Skeletal muscle cell (primary cell): ENCODE measurements around the gene AKR1E2.

Experiments used
- DNase-seq: peaks from one replicate; pipeline ENCODE4 v3.0.0-alpha.2; 2010; ENCODE audit warnings: low read depth
- H3K4me3 ChIP-seq: 2 replicates; pipeline ENCODE4 v1.5.1; 2011; ENCODE audit warnings: low read depth, mild to moderate bottlenecking, control low read depth, low read length, moderate library complexity

Gene AKR1E2

DNA sequence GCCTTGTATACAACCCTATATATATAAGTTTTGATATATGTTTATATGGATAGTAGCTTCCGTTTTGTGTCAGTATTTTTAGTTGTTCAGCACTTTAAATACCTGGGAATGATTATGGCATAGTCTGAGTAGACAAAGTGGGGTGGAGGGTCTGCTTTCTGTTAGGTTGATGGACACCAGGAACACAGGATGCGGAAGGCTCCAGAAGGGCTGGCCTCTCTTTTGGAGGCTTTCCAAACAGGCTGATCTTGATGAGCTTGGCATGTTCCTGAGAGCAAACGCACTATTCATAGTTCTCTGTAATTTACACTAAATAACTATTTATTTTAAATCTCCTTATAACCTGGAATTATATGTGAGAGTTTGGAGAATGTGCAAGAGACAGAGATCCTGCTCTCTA lies 12.7 kb downstream of the AKR1E2 start:
- no peak for DNase-seq
- no peak overlapping the region for H3K4me3 ChIP-seq

DNA sequence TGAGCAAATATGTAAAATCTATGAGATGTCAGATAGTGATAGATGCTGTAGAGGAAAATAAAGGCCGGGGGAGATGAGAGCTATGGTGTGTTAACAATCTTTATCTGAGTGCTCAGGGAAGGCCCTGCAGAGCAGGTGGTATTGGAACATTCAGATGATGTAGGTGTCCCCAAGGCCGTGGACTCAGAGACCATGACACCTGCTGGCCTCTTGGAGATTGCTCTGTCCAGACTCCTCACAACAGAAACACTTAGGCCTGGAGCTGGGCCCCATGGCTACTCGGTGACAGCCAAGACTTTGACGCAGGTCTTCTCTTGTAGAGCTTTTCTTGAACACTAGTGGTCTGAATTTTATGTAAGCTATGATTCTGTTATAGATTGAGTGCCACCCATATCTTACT lies 13.3 kb downstream of the AKR1E2 start:
- H3K4me3 ChIP-seq: no peak overlapping the region
- no peak for DNase-seq

DNA sequence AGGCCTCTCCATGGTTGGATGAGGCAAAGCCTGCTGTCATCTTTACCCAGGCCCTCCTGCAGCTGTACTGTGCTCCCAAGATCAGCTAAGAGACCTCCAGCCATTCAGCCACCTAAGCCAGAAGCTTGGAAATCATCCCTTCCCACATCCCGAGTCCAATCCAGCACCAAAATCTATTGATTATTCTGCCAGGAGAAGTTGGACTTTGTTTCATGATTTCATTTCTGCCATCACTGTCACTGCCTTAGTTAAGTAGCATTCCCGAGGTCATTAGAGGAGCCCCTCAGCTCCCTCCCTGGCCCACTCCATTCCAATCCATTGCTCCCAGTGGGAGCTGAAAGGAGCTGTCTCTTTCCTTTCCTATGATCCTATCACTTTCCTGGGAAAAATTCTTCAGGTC lies 14.1 kb downstream of the AKR1E2 start:
- no peak for DNase-seq
- H3K4me3 ChIP-seq: no peak overlapping the region

DNA sequence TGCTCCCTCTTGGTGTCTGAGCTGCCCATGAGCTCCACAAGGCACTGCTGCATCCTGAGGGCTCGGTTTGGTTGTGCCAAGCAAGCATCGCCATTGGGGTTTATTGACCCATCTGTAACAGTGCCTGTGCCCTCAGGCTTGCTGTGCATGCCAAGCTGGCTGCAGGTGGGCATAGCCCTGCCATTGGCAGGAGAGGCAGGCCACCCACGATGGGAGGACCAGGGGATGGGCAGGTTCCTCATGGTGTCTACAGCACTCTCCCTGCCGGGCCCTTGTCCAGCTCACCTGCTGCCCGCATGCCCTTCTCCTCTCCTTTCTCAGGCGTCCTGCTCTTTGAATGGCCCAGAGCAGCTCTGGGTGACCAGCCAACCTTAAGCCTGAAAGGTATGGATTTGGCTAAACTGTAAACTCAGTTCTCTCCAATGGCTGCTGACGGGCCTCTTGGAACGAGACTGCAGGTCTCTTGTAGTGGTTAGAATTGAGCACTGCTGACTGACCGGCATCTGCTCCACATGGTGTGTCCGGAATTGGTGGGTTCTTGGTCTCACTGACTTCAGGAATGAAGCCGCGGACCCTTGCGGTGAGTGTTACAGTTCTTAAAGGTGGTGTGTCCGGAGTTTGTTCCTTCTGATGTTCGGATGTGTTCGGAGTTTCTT lies 17.6 kb downstream of the AKR1E2 start:
- no peak for DNase-seq
- H3K4me3 ChIP-seq: no peak overlapping the region

DNA sequence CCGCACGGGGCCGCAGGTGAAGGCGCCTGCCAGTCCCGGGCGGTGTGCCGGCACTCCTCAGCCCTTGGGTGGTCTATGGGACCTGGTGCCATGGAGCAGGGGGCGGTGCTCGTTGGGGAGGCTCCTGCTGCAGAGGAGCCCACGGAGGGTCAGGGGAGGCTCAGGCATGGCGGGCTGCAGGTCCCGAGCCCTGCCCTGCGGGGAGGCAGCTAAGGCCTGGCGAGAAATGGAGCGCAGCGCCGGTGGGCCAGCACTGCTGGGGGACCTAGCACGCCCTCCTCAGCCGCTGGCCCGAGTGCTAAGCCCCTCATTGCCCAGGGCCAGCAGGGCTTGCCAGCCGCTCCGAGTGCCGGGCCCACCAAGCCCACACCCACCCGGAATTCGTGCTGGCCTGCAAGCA lies 18.9 kb downstream of the AKR1E2 start:
- no peak for DNase-seq
- no peak overlapping the region for H3K4me3 ChIP-seq

DNA sequence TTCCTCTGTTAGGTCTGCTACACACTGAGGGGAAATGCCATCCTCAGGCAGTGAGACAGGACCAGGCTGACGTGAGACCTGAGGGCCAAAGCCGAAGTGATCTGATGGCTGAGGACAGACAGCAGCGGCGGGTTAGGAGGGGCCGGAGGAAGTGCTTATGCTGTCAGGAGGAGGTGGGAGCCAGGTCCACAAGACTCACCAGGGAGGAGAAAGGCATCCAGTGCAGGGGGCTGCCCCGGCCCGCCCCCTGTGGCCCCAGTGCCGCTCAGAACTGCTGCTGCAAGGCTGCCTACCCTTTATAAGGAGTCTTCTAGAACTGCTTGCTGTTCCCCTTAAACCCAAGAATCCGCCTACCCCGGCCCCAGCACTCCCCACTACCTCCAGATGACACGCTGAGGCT lies 19.8 kb downstream of the AKR1E2 start:
- H3K4me3 ChIP-seq: no peak overlapping the region
- no peak for DNase-seq

DNA sequence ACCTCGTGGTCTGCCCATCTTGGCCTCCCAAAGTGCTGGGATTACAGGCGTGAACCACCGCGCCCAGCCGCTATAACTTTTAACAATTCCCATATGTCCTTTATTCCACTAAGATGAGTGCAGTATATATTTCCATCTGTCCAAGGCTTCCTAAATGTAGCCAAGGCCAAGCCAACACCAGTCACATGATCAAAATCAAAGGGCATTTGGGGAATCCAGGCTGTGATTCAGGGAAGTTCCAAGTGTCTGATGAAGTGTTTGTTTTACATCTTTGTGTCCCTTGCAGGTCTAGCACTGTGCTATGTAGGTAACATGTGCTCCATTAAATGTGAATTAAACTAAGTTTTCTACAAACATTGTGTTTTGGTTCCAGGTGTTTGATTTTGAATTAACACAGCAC lies 20.8 kb downstream of the AKR1E2 start:
- DNase-seq: no peak

DNA sequence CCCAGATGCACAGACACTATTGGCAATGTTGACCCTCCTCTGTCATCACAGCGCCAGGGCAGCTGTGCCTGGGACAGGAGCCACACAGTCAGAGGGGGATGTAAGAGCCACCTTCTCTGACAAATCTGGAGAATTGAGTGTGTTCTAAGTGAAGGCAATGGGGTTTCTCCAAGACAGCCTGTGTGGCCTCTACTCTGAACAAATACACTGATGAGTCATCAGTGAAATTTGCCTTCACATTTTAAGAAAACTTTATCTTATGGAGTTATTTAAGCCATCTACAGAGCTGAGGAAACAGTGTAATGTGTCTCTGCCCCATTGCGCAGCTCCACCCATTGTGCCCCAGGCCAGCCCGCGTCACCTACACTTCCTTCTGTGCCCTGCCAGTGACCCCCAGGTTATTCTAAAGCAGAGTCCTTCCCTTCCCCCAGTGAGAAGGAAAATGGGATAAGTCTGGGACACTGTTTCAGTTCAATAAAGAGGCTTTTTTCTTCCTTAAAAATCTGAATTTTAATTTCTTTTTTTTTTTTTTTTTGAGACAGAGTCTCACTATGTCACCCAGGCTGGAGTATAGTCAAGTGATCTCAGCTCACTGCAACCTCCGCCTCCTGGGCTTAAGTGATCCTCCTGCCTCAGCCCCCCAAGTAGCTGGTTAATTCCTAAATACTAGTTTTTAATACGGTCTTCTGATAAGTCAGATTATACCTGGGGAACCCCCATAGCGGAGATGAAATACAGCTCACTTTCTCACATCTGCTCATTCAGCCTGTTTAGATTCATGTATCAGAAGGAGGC lies 21.8 kb downstream of the AKR1E2 start:
- no peak overlapping the region for H3K4me3 ChIP-seq
- DNase-seq: peak; percentile 45

More for the DNA sequence above, 20.8 kb downstream of the AKR1E2 start:
- no peak overlapping the region for H3K4me3 ChIP-seq

DNA sequence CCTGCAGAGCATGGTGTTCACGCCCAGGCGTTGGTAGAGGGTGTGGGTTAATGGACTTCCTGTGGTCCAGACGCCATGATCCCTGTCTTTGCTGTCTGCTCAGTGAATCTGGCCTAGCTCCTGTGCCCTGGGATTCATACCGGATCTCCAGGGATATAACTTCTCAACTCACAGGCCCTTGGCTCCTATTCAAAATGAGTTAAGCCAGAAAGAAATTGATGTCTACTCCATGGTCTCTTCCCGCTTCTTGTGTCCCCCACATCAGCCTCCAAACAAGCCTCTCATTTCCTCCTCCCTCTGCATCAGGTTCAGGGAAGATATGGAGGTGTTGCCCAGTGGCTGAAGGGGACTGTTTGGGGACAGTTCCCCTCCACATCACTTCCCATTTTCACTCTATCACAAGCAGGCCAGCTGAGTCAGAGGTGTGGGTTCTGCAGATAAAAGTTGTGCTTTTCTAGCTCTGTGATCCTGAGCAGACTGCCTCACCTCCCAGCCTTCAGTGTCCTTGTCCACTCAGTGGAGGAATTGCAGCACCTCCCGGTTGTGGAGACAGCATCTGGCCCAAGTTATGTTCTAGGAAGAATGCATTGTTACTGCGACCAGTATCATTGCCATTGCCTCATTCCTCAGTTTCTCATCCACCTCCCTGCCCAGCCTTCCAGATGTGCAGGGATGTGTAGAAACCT lies 22.5 kb downstream of the AKR1E2 start:
- no peak overlapping the region for H3K4me3 ChIP-seq
- DNase-seq: no peak

DNA sequence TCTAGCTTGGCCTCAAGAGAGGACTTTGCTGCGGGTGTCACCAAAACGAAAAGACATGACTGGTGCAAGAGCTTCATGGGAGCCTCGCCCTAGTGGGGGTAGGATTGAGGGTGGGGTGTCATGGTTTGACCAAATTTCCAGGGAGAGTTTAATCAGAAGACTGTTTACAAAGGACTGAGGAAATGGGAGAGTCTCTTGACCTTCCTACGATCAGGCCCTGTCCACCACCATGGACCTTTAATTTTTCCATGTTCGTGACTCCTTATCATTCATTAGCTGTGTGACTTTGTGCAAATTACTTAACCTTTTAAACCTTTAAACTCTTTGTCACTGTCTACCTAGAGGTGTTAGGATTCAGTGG lies 23.0 kb downstream of the AKR1E2 start:
- no peak for DNase-seq
- H3K4me3 ChIP-seq: no peak overlapping the region

DNA sequence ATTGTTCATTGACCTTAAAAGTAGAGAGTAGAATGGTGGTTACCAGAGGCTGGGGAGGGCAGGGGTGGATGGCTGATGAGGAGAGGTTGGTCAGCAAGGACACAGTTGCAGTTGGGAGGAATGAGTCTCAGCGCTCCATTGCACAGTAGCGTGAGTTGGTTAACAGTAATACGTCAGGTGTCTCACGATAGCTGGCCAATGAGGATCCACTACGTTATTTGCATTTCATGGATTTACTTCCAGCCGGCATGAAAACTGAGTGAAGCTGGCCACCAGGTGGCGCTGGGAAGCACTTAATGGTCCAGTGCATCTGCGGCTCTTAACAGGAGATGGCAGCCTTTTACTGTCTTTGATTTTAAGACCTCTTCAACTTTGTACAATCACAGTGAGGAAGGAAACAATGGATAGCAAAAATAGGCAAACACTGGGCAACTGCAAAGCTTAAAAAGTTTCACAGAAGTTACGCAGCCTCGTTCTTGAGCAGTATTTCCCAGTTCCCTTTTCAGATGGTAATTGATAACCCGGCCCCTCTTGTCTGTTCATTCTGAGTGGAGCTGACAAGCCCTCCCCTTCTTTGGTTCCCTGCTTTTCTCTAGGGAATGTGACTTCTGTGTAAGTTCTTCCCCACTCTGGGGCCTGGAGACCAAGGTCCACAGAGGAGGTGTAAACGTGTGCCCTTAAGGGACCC lies 23.7 kb downstream of the AKR1E2 start:
- no peak overlapping the region for H3K4me3 ChIP-seq
- DNase-seq: peak; percentile 85

DNA sequence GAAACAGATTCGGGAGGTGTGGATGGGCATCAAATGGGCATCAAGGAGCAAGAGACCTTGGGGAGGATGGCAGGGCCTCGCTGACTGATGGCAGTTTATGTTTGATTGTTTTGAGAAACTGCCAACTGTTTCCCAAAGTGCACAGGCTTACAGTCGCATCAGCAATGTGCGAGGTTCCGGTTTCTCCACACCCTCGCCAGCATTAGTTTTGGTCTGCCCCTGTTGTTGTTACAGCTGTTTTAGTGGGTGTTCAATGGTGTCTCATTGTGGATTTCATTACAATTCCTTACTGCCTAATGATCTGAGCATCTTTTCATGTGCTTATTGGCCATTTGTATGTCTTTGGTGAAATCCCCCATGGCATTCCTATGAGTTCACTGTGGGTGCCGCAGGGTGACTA lies 24.4 kb downstream of the AKR1E2 start:
- no peak overlapping the region for H3K4me3 ChIP-seq
- DNase-seq: peak; percentile 39

DNA sequence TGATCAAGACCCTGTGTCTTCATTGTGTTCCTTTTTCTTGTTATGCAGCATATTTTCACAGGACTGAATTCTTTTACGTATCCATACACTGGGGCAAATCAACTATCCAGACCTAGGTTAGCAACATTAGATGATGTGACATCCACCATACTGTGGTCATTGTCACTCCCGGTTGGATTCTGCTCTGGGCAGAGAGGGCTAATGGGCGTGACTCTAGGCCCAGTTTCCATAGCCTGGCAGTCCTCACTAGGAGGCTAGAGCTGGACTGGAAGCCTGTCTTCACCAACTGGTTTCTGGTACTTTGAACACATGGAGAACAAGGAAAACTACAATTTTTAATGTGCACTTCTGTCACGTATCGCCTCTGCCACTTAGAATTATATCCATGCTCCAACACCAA lies 25.2 kb downstream of the AKR1E2 start:
- no peak overlapping the region for H3K4me3 ChIP-seq
- DNase-seq: no peak

DNA sequence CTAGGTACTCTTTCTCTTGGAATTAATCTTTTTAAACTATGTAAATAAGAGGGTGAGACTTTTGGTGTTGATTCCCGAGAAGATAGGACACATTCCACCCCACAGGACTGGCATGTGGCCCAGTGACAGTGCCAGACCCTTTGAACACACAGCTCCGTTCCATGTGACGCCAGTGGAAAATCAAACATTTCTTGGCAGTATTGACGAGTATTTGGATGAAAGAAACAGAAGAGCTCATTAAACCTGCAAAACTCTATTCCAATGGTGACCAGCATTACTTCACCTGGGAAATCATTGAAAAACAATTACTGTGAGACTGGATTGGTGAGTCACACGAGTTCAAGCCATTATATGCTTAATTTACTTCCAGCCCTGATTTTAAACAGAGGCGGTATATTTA lies 25.8 kb downstream of the AKR1E2 start:
- no peak overlapping the region for H3K4me3 ChIP-seq
- DNase-seq: no peak

DNA sequence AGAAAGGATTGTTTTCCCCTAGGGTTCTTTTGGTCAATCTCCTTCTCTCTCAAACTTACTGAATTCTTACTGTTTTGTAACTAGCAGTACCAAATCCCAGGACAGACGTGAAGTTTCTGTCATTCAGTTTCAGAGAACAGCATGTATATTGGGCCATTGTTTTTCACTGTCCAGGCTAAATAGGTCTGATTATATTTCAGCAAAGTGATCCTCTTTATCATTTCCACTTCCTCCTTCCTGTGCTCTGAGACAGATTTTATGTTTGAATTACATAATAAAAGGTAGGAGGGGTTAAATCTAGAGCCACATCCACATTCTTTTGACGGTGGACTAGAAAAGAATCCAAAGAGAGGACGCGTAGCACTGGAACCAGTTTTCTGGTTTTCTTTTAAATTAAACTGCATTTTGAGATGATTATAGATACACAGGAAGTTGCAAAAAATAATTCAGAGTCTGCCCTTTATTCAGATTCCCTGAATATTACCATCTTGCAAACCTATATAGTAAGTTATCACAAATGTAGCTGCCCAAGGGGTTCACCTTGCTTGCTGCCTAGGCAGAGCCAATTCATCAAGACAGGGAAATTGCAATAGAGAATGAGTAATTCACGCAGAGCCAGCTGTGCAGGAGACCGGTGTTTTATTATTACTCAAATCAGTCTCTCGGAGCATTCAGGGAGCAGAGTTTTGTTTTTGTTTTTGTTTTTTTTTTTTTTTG lies 40.1 kb downstream of the AKR1E2 start:
- no peak overlapping the region for H3K4me3 ChIP-seq
- DNase-seq: no peak

DNA sequence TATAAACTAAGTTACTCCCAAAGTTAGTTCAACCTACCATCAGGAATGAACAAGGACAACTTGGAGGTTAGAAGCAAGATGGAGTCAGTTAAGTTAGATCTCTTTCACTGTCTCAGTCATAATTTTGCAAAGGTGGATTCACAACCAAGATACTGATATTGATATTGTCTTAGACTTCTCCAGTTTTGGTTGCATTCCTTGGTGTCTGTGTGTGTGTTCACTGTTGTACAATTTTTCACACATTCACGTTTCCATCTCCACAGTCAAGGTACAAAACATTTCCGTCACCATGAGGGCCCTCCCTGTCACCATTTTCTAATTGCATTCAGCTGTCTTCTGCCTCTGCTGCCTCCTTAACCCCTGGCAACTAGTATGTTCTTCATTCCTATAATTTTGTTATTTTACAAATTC lies 41.1 kb downstream of the AKR1E2 start:
- no peak overlapping the region for H3K4me3 ChIP-seq
- no peak for DNase-seq

DNA sequence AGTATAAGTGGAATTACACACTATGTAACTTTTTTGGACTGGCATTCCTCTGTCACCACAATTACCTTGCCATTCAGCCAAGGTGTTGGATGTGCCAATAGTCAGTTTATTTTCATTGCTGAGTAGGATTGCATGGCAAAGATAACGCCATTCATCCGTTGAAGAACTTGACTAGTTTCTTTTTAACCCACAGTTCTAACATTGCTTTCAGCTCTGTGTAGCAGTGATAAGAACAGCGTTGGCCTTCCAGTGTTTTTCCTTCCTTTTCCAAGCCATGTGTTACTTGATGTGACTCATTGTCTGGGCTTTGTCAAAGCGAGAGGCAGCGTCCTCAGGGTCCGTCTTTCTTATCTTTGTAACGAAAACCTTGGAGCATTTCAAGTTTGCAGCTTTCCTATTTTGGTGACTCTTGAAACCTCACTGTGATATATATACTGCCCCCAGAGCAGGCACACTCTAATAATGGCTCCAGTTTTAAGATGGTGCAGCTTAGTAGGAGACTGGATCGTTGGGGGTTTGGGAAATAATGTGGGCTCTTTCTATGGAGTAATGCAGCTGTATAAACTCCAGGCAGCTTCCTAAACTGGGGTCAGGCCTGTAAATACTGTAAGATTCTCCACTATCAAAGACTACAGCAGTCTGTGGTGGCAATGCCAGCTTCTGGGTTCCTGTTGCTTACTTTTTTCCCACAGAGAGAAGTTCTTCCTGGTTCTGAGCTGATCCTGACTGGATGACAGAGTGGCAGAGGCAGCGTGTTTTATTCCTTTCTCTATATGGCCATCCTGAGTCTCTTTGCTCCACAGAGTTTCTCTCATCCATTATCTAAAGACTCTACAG lies 41.7 kb downstream of the AKR1E2 start:
- no peak for DNase-seq

DNA sequence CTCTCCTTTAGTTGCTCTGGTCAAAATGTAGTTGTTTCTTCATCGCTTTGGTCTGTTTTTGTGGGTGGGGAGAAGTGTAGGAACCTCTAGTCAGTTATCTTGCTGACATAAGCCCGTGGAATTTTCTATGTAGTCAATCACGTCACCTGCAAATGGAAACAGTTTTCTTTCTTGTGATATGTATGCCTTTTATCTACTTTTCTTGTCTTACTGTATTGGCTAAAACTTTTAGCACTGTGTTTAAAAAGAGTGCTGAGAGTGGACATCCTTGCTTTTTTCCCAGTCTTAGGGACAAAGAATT lies 42.3 kb downstream of the AKR1E2 start:
- no peak overlapping the region for H3K4me3 ChIP-seq
- no peak for DNase-seq

More for the DNA sequence above, 41.7 kb downstream of the AKR1E2 start:
- H3K4me3 ChIP-seq: no peak overlapping the region

DNA sequence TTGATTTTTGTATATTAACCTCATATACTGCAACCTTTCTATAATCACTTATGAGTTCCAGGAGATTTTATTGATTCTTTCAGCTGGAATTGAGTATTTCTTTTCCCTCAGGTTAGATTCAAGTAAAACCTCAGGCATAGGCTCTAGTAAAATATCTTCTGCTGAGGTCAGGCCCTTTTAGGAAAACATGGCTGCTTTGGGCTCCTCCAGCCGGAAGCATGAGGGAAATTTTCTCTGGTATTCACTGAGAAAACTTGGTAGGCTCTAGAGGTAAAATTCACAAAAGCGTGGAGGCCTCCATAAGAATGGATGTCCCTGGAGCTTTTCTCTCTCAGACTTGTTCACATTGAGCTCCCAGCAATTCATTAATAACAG lies 56.7 kb downstream of the AKR1E2 start:
- H3K4me3 ChIP-seq: no peak overlapping the region

More for the DNA sequence above, 56.7 kb downstream of the AKR1E2 start:
- DNase-seq: no peak
